HepG2 (cell line): ENCODE measurements around the gene GPATCH2. TPM values are rescaled to one million over a fixed set of nuclear protein-coding genes. Genes with fewer than 3 reads are reported as not detected.

ENCODE experiments used
- ATAC-seq: fragments of 200-7000 bp; cut with Tn5 transposase; 3 replicates; pipeline ENCODE4 v1.9.1; 2020; ENCODE audit warnings: mild to moderate bottlenecking, moderate library complexity
- BruUV-seq: library from RNA; stranded (reverse); fragments of 400-500 nt; replicated peaks from 2 replicates; lab custom pipeline; 2021; lab: Mats Ljungman, UMichigan
- CTCF ChIA-PET: fragments of 300-600 bp; formaldehyde crosslinking; extraction: SDS; loops from one replicate; lab custom pipeline; 2021; ENCODE audit warnings: low total read pairs, inconsistent platforms, low intra/inter-chr PET ratio; lab: Yijun Ruan, JAX
- POLR2A ChIA-PET: fragments of 350-600 bp; sonication (Branson Sonifier 250); formaldehyde crosslinking; loops from one replicate; lab custom pipeline; 2020; ENCODE audit warnings: antibody characterized with exemption, inconsistent platforms; lab: Yijun Ruan, JAX
- DNase-seq: peaks from one replicate; pipeline ENCODE4 v3.0.0-alpha.2; 2015; ENCODE audit warnings: low spot score
- FAIRE-seq: peaks from 3 replicates; lab custom pipeline; 2011; peaks lifted over from hg19 to GRCh38; lab: Jason Lieb, UNC
- H2AFZ ChIP-seq: one replicate; pipeline ENCODE4 v1.6.1; 2011; ENCODE audit warnings: low read length, inconsistent platforms
- H3K27ac ChIP-seq: fragments of 300-600 bp; 3 replicates; pipeline ENCODE4 v1.8.0; 2011; ENCODE audit warnings: mixed run types, mild to moderate bottlenecking, mixed read lengths, low read length, inconsistent platforms; ENCODE audit not compliant: insufficient read depth; ENCODE audit errors: extremely low read length
- H3K27me3 ChIP-seq, 2 experiments: fragments of 200-600 bp in 1 of 2; 2 replicates in 1 of 2; 3 replicates in 1 of 2; pipeline versions ENCODE4 v1.6.0 to v1.8.0; 2011; ENCODE audit warnings: low read length in 2 of 2, mild to moderate bottlenecking in 2 of 2, moderate library complexity in 2 of 2, inconsistent platforms in 1 of 2; ENCODE audit not compliant: insufficient read depth in 2 of 2, control insufficient read depth in 1 of 2
- H3K36me3 ChIP-seq, 2 experiments: fragments of 200-600 bp in 1 of 2; replicated peaks in 1 of 2; 2 replicates in 1 of 2; 3 replicates in 1 of 2; pipeline versions ENCODE4 v1.5.1 to v1.8.0; 2011; ENCODE audit warnings: low read length in 2 of 2, inconsistent platforms in 1 of 2; ENCODE audit not compliant: insufficient read depth in 2 of 2, control insufficient read depth in 1 of 2
- H3K4me1 ChIP-seq: 2 replicates; pipeline ENCODE4 v1.5.1; 2012; ENCODE audit warnings: low read length, inconsistent platforms; ENCODE audit not compliant: insufficient read depth
- H3K4me2 ChIP-seq: 2 replicates; pipeline ENCODE4 v1.6.0; 2011; ENCODE audit warnings: low read depth, low read length, inconsistent platforms
- H3K4me3 ChIP-seq, 3 experiments: fragments of 200-600 bp in 1 of 3; sonication (generic), shearing (Covaris generic) in 1 of 3; replicated peaks in 1 of 3; 2 replicates each; pipeline ENCODE4 v1.5.1; 2011 to 2016; ENCODE audit warnings: low read length in 3 of 3, inconsistent platforms in 2 of 3, low read depth in 2 of 3, mild to moderate bottlenecking in 2 of 3, control low read depth in 1 of 3, mixed read lengths in 1 of 3; ENCODE audit not compliant: insufficient read depth in 1 of 3
- H3K79me2 ChIP-seq: one replicate; pipeline ENCODE4 v1.6.1; 2011; ENCODE audit warnings: low read length, inconsistent platforms; ENCODE audit not compliant: insufficient read depth
- H3K9ac ChIP-seq: 2 replicates; pipeline ENCODE4 v1.6.0; 2011; ENCODE audit warnings: mild to moderate bottlenecking, low read depth, low read length, inconsistent platforms; ENCODE audit not compliant: insufficient read depth
- H3K9me3 ChIP-seq: 2 replicates; pipeline ENCODE4 v1.5.1; 2012; ENCODE audit warnings: mild to moderate bottlenecking, low read length
- H4K20me1 ChIP-seq: 2 replicates; pipeline ENCODE4 v1.6.0; 2011; ENCODE audit warnings: inconsistent platforms, mild to moderate bottlenecking, low read length, moderate library complexity; ENCODE audit not compliant: insufficient read depth
- AGO2 ChIP-seq: fragments of 200-400 bp; formaldehyde crosslinking; optimal IDR thresholded peaks from 2 replicates; pipeline ENCODE3; 2017; ENCODE audit warnings: mild to moderate bottlenecking, low read depth, low read length, moderate library complexity
- FOXO1 ChIP-seq: sonication (generic); formaldehyde crosslinking; IDR thresholded peaks from 2 replicates; pipeline ENCODE4 v1.4.0; 2020; ENCODE audit warnings: missing genetic modification reagents
- GFI1 ChIP-seq: sonication (generic); formaldehyde crosslinking; IDR thresholded peaks from 2 replicates; pipeline ENCODE4 v1.5.0; 2020; ENCODE audit warnings: missing genetic modification reagents, mild to moderate bottlenecking, borderline replicate concordance
- GPBP1L1 ChIP-seq: sonication (generic); formaldehyde crosslinking; IDR thresholded peaks from 2 replicates; pipeline ENCODE4 v1.5.0; 2020; ENCODE audit warnings: mild to moderate bottlenecking, missing genetic modification reagents
- HNRNPK ChIP-seq: fragments of 200-400 bp; formaldehyde crosslinking; IDR thresholded peaks from 2 replicates; pipeline ENCODE4 v1.6.1; 2018; ENCODE audit warnings: low read length, low read depth, moderate library complexity, mild to moderate bottlenecking; ENCODE audit not compliant: poor library complexity, severe bottlenecking
- ISX ChIP-seq: sonication (generic); formaldehyde crosslinking; conservative IDR thresholded peaks from 2 replicates; pipeline ENCODE4 v1.5.0; 2020; ENCODE audit warnings: missing genetic modification reagents
- JUND ChIP-seq: sonication (generic); formaldehyde crosslinking; IDR thresholded peaks from 2 replicates; pipeline ENCODE4 v1.8.0; 2022; ENCODE audit warnings: mild to moderate bottlenecking, missing genetic modification reagents
- KDM4B ChIP-seq: sonication (generic); formaldehyde crosslinking; IDR thresholded peaks from 2 replicates; pipeline ENCODE4 v1.4.0; 2020; ENCODE audit warnings: missing genetic modification reagents
- PITX1 ChIP-seq: sonication (generic); formaldehyde crosslinking; IDR thresholded peaks from 2 replicates; pipeline ENCODE4 v1.5.1; 2020; ENCODE audit warnings: mild to moderate bottlenecking, missing genetic modification reagents
- RBAK ChIP-seq: sonication (generic); formaldehyde crosslinking; IDR thresholded peaks from 2 replicates; pipeline ENCODE4 v1.5.1; 2020; ENCODE audit warnings: mild to moderate bottlenecking, missing genetic modification reagents
- SYNCRIP ChIP-seq: fragments of 200-400 bp; formaldehyde crosslinking; IDR thresholded peaks from 2 replicates; pipeline ENCODE4 v1.6.1; 2018; ENCODE audit warnings: mild to moderate bottlenecking, low read depth, low read length; ENCODE audit not compliant: insufficient read depth
- TSC22D2 ChIP-seq: sonication (generic); formaldehyde crosslinking; IDR thresholded peaks from 2 replicates; pipeline ENCODE4 v1.5.1; 2020; ENCODE audit warnings: missing genetic modification reagents, mild to moderate bottlenecking, borderline replicate concordance
- ZMYM3 ChIP-seq: sonication (generic); formaldehyde crosslinking; IDR thresholded peaks from 2 replicates; pipeline ENCODE4 v1.5.1; 2020; ENCODE audit warnings: mild to moderate bottlenecking, missing genetic modification reagents
- ZNF136 ChIP-seq: sonication (generic); formaldehyde crosslinking; IDR thresholded peaks from 2 replicates; pipeline ENCODE4 v1.8.1; 2022; ENCODE audit warnings: low read depth, mild to moderate bottlenecking, moderate library complexity, missing genetic modification reagents
- ZNF274 ChIP-seq: sonication (generic); formaldehyde crosslinking; IDR thresholded peaks from 2 replicates; pipeline ENCODE4 v1.5.1; 2020; ENCODE audit warnings: mild to moderate bottlenecking, missing genetic modification reagents
- ZNF3 ChIP-seq: IDR thresholded peaks from 2 replicates; pipeline ENCODE4 v1.7.0; 2017; ENCODE audit warnings: inconsistent platforms
- ZNF354B ChIP-seq: sonication (generic); formaldehyde crosslinking; IDR thresholded peaks from 2 replicates; pipeline ENCODE4 v1.8.0; 2022; ENCODE audit warnings: mild to moderate bottlenecking, missing genetic modification reagents
- ZNF552 ChIP-seq: sonication (generic); formaldehyde crosslinking; IDR thresholded peaks from 2 replicates; pipeline ENCODE4 v1.9.0; 2022; ENCODE audit warnings: missing genetic modification reagents, mild to moderate bottlenecking, borderline replicate concordance
- ZNF790 ChIP-seq: sonication (generic); formaldehyde crosslinking; IDR thresholded peaks from 2 replicates; pipeline ENCODE4 v1.8.0; 2022; ENCODE audit warnings: missing genetic modification reagents, mild to moderate bottlenecking, borderline replicate concordance
- WGBS: methylation state at CpG from one replicate; pipeline ENCODE4 v1.1.6; 2017; ENCODE audit warnings: low lambda C conversion rate; 5-methylcytosine and 5-hydroxymethylcytosine counted together
- in situ Hi-C: cut with HindIII; loops from 2 replicates; pipeline ENCODE4 v1.10.0; 2017; ENCODE audit warnings: low pct_unique_long_range_greater_than_20kb; ENCODE audit not compliant: extremely low pct_ligation_motif_present
- intact Hi-C: fragments of 100-400 bp; cut with micrococcal nuclease; formaldehyde crosslinking; loops from one replicate; pipeline ENCODE4 v1.10.0; 2022; ENCODE audit not compliant: unreplicated experiment
- polyA plus RNA-seq, 8 experiments: library from polyadenylated mRNA; depleted of rRNA in 3 of 8; stranded (reverse) in 7 of 8; unstranded in 1 of 8; fragments of >200 nt; fragmentation: Illumina TruSeq in 4 of 8; extraction: Trizol in 4 of 8; gene quantifications; 2 replicates each; pipeline versions ENCODE4 v1.2.1 to v1.2.3, GENCODE V29; 2011 to 2016; ENCODE audit warnings: low read depth in 4 of 8, missing spikeins in 1 of 8, mixed read lengths in 1 of 8; ENCODE audit not compliant: insufficient read depth in 1 of 8
- total RNA-seq, 5 experiments: library from RNA; depleted of rRNA; stranded (reverse); fragments of >200 nt; fragmentation: Illumina TruSeq; extraction: Trizol; gene quantifications; 2 replicates each; pipeline ENCODE4 v1.2.3, GENCODE V29; 2016; ENCODE audit warnings: low read depth in 1 of 5

GPATCH2 gene
- total and polyA plus RNA-seq, 2 of the 13 experiments (the other 11 are each of a cell fraction or from before 2014, with no cell fraction given) = 3.5 to 15.7 TPM

- TF ChIP-seq ZNF3 (CRISPR knock-in tag) (no peak), AGO2 (no peak)
- TF ChIP-seq, all 625 proteins: peak for 0
Measured at GRCh38 chr1:217534566-217534965, 96.3 kb downstream of the GPATCH2 start (continued).

DNA sequence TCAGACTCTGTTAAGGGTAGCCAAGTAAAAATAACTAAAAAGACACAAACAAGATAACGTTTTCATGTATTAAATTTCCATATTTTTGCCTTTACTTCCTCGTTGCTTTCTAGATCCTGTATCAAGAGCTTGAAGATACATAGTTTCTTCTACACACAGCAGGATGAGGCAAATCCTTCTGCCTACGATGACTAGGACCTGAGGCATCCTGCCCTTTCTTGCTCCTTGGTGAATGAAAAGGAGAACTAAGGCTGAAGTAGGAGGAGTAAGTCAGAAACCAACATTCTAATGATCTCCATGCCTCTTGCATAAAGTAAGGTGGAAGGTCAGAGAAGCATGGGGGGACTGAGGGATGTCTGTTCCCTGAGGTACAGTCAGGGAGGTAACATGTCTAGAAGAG, 102.6 kb downstream of the GPATCH2 start:
- Histone ChIP-seq H3K27ac (no peak overlapping the region), H3K9me3 (no peaks in the 10 kb centered on the region), H3K9ac (no peak overlapping the region), H3K4me1 (no peaks in the 10 kb centered on the region), H3K4me2 (no peak overlapping the region), H3K4me3 (no peak overlapping the region), H3K79me2 (no peaks in the 10 kb centered on the region), H3K27me3 (no peaks in the 10 kb centered on the region), H4K20me1 (no peaks in the 10 kb centered on the region), H2AFZ (no peak overlapping the region), H3K36me3 (no peaks in the 10 kb centered on the region)
- CTCF ChIA-PET = no interaction called here
- no peak for DNase-seq
- in situ Hi-C loops = no loop called here
- POLR2A ChIA-PET = no interaction called here
- WGBS = 69% methylated on average over 3 of the region's 3 CpGs
- FAIRE-seq = no peak
- ATAC-seq = no peak
- BruUV-seq = no TSS peak
- TF ChIP-seq JUND (CRISPR knock-in tag) = no peak
- TF ChIP-seq ZNF136 = no peak
- no peak for TF ChIP-seq PITX1 (CRISPR knock-in tag)
- TF ChIP-seq KDM4B (CRISPR knock-in tag) = no peak
- no peak for TF ChIP-seq HNRNPK
- no peak for TF ChIP-seq ISX (CRISPR knock-in tag)
- TF ChIP-seq ZNF790 (CRISPR knock-in tag) = no peak
- TF ChIP-seq ZNF354B = no peak
- no peak for TF ChIP-seq ZNF552
- TF ChIP-seq SYNCRIP = no peak
- no peak for TF ChIP-seq GPBP1L1 (CRISPR knock-in tag)
- no peak for TF ChIP-seq TSC22D2 (CRISPR knock-in tag)
- no peak for TF ChIP-seq FOXO1
- TF ChIP-seq ZMYM3 (CRISPR knock-in tag) = no peak
- TF ChIP-seq RBAK (CRISPR knock-in tag) = no peak
- TF ChIP-seq ZNF274 (CRISPR knock-in tag) = no peak
- TF ChIP-seq GFI1 (CRISPR knock-in tag) = no peak
- intact Hi-C loops = no loop called here
